Activated B cell treated with CpG ODN at 0.5 μM for 24 hours (primary cell): ENCODE measurements around the gene OR1L1. TPM values are rescaled to one million over a fixed set of nuclear protein-coding genes. Genes with fewer than 3 reads are reported as not detected.

Experiments
- ATAC-seq: fragments of 200-7000 bp; cut with Tn5 transposase; one replicate; pipeline ENCODE4 v1.10.0; 2021; ENCODE audit warnings: low read depth, mild to moderate bottlenecking, moderate library complexity
- CTCF ChIA-PET: fragments of 350-600 bp; sonication (Branson Sonifier 250); formaldehyde crosslinking; loops from one replicate; lab custom pipeline; 2021; ENCODE audit warnings: antibody characterized with exemption; lab: Charles Lee
- POLR2A ChIA-PET: fragments of 350-600 bp; sonication (Branson Sonifier 250); formaldehyde crosslinking; loops from one replicate; lab custom pipeline; 2021; ENCODE audit warnings: antibody characterized with exemption; lab: Charles Lee
- DNase-seq: peaks from one replicate; pipeline ENCODE4 v3.0.0; 2022
- H3K27ac Mint-ChIP-seq: one replicate; pipeline ENCODE4 v1.8.0; 2020; ENCODE audit warnings: mixed read lengths
- H3K27me3 Mint-ChIP-seq: one replicate; pipeline ENCODE4 v1.8.0; 2021; ENCODE audit warnings: mixed read lengths
- H3K36me3 Mint-ChIP-seq: one replicate; pipeline ENCODE4 v1.8.0; 2021; ENCODE audit warnings: low read depth, mixed read lengths
- H3K4me1 Mint-ChIP-seq: one replicate; pipeline ENCODE4 v1.8.0; 2021; ENCODE audit warnings: mixed read lengths
- H3K4me3 Mint-ChIP-seq: one replicate; pipeline ENCODE4 v1.8.0; 2020; ENCODE audit warnings: mild to moderate bottlenecking, mixed read lengths
- H3K9me3 Mint-ChIP-seq: one replicate; pipeline ENCODE4 v1.8.0; 2020; ENCODE audit warnings: mixed read lengths
- intact Hi-C: fragments of 100-400 bp; cut with micrococcal nuclease; formaldehyde crosslinking; loops from one replicate; pipeline ENCODE4 v1.15.1; 2024
- total RNA-seq: library from RNA; stranded (reverse); gene quantifications from 2 replicates; pipeline ENCODE4 v1.2.3, GENCODE V29; 2022
- TF ChIP-seq, protein P1 (sequence below): fragments of 200-600 bp; IDR thresholded peaks from one replicate; pipeline ENCODE4 v1.8.0; 2022; ENCODE audit warnings: antibody characterized with exemption, mild to moderate bottlenecking

Gene OR1L1, protein sequence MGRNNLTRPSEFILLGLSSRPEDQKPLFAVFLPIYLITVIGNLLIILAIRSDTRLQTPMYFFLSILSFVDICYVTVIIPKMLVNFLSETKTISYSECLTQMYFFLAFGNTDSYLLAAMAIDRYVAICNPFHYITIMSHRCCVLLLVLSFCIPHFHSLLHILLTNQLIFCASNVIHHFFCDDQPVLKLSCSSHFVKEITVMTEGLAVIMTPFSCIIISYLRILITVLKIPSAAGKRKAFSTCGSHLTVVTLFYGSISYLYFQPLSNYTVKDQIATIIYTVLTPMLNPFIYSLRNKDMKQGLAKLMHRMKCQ
- not detected in 2 replicates for total RNA-seq

DNA sequence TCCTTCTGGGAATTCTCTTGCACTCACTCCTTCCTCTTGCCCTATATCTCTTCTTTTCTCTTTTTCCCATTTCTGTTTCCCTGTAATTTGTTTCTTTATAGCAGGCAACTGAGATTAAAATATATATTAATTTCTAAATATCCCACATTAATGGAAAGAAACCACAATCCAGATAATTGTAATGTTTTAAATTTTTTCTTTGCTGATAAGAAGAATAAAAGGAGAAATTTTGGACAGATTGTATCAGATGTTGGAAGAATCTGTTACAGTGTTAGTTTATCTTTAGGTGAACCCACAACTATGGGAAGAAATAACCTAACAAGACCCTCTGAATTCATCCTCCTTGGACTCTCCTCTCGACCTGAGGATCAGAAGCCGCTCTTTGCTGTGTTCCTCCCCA lies at the start of gene OR1L1:
Gene OR1L1, plus strand, starts transcription at position 301 of the 400 bp plus-strand sequence. Its CDS starts 0 bp downstream, at position 301.
- Mint-ChIP-seq H3K4me1 (no peaks in the 10 kb centered on the region), H3K9me3 (peaks cover 1% of the 10 kb centered on the region), H3K27ac (no peak within 1 kb of the TSS), H3K4me3 (no peak within 1 kb of the TSS), H3K27me3 (peaks cover 37% of the 10 kb centered on the region), H3K36me3 (no peaks in the 10 kb centered on the region)
- ATAC-seq (no peak), DNase-seq (no peak)
- CTCF ChIA-PET = no interaction called here
- intact Hi-C loops = no loop called here
- POLR2A ChIA-PET = no interaction called here
- TF ChIP-seq, protein P1, sequence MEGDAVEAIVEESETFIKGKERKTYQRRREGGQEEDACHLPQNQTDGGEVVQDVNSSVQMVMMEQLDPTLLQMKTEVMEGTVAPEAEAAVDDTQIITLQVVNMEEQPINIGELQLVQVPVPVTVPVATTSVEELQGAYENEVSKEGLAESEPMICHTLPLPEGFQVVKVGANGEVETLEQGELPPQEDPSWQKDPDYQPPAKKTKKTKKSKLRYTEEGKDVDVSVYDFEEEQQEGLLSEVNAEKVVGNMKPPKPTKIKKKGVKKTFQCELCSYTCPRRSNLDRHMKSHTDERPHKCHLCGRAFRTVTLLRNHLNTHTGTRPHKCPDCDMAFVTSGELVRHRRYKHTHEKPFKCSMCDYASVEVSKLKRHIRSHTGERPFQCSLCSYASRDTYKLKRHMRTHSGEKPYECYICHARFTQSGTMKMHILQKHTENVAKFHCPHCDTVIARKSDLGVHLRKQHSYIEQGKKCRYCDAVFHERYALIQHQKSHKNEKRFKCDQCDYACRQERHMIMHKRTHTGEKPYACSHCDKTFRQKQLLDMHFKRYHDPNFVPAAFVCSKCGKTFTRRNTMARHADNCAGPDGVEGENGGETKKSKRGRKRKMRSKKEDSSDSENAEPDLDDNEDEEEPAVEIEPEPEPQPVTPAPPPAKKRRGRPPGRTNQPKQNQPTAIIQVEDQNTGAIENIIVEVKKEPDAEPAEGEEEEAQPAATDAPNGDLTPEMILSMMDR = no peak

DNA sequence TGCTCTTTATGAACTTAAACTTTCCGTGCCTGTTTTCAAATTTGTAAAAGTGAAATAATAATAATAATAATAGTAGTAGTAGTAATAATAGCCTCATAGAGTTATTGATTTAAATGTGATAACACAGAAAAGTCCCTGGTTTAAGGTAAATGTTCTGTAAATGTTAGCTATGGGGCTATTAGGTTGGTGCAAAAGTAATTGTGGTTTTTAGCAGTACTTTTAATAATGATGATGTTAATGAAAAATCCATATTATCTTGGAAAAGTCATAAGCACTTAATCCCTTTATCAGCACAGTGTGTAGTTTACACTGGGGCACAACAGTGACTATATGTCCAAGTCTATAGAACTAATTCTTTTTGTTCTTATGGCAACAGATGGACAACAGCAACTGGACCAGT lies 47.2 kb upstream of the OR1L1 start, which contains the start of gene OR1Q1:
Gene OR1Q1, plus strand, starts transcription at position 377 of the 400 bp plus-strand sequence. Its CDS starts 0 bp downstream, at position 377.
- ChIA-PET POLR2A (no interaction called here), CTCF (no interaction called here)
- Mint-ChIP-seq H3K27ac (no peak within 1 kb of the TSS), H3K27me3 (peaks cover 19% of the 10 kb centered on the region), H3K36me3 (no peaks in the 10 kb centered on the region), H3K9me3 (peaks cover 2% of the 10 kb centered on the region), H3K4me1 (no peaks in the 10 kb centered on the region), H3K4me3 (no peak within 1 kb of the TSS)
- DNase-seq = no peak
- ATAC-seq = no peak
- TF ChIP-seq, protein P1 = no peak
- intact Hi-C loops = no loop called here

DNA sequence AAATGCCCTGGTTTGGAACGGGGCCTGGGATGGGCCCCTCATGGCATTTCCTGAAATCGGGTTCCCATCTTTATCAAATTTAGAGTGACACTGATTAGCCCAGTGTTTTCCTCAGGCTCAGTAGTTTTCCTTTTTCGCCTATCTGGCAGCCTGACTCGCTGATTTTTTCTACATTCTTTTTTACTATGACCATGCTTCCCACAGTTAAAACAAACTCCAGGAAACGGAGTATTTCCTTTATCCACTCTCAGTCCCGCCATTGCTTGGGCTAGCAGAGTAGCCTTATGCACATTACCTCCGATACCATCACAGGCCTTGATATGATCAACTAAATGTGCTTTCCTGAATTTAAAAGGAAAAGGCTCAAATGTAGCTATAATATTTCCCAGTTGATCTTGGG lies 41.5 kb upstream of the OR1L1 start:
- Mint-ChIP-seq H3K36me3 (no peaks in the 10 kb centered on the region), H3K27me3 (peaks cover 29% of the 10 kb centered on the region), H3K27ac (no peak overlapping the region), H3K4me1 (no peaks in the 10 kb centered on the region), H3K9me3 (peaks cover 2% of the 10 kb centered on the region), H3K4me3 (no peak overlapping the region)
- TF ChIP-seq, protein P1 = no peak
- ATAC-seq = no peak
- CTCF ChIA-PET = no interaction called here
- intact Hi-C loops = no loop called here
- POLR2A ChIA-PET = no interaction called here
- no peak for DNase-seq

DNA sequence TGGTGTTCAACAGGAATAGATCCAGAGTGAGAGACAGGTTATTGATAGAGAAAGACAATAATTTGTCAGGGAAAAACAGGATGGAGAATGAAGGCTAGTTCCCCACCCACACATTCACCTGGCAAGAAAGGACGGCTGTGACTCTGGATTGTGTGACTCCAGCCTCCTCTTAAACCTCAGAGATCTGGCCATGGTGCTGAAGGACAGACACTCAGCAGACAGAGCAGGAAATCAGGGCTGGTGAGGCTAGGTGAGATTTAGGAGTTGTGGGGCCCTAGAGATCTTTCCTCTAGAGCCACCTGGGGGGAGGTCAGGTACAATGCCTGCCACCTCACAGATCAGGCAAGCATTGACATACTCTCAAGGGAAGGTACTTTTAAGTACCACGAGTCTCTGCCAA lies 19.3 kb upstream of the OR1L1 start:
- H3K36me3 Mint-ChIP-seq = no peaks in the 10 kb centered on the region
- TF ChIP-seq, protein P1 = no peak
- ChIA-PET CTCF (no interaction called here), POLR2A (no interaction called here)
- ATAC-seq (no peak), DNase-seq (no peak)
- intact Hi-C loops = no loop called here
- peaks cover 25% of the 10 kb centered on the region for H3K27me3 Mint-ChIP-seq
- no peaks in the 10 kb centered on the region for H3K4me1 Mint-ChIP-seq
- peaks cover 18% of the 10 kb centered on the region for H3K9me3 Mint-ChIP-seq
- H3K27ac Mint-ChIP-seq = no peak overlapping the region
- H3K4me3 Mint-ChIP-seq = no peak overlapping the region

DNA sequence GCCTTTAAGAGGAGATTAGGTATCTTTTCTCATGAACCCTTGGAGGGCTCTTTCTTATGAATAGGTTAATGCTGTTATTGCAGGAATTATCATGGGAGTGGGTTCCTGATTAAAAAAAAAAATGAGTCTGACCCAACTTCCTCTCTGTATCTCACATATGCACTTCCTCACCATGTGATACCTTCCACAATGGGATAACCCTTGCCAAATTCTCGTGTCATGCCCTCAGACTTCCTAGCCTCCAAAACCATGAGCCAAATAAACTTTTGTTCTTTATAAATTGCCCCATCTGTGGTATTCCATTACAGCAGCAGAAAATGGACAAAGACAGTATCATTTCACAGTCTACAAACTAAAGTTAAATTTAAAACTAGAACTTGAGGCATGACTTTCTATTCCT lies 5.1 kb upstream of the OR1L1 start:
- intact Hi-C loops = no loop called here
- Mint-ChIP-seq H3K27ac (no peak overlapping the region), H3K9me3 (peaks cover 4% of the 10 kb centered on the region), H3K36me3 (no peaks in the 10 kb centered on the region), H3K4me3 (no peak overlapping the region), H3K27me3 (peaks cover 16% of the 10 kb centered on the region), H3K4me1 (no peaks in the 10 kb centered on the region)
- POLR2A ChIA-PET = no interaction called here
- TF ChIP-seq, protein P1 = no peak
- DNase-seq (no peak), ATAC-seq (no peak)
- CTCF ChIA-PET = no interaction called here
